K562 (cell line): ENCODE data around the gene HIGD1C. TPM values are rescaled to one million over a fixed set of nuclear protein-coding genes. Genes with fewer than 3 reads are reported as not detected.
"Not testable (repeated sequence)": the region's sequence is repeated elsewhere in the genome, so short reads cannot be mapped to it uniquely, and the experiment has no call there.

Experiments used
- ATAC-seq: fragments of 200-7000 bp; cut with Tn5 transposase; 3 replicates; pipeline ENCODE4 v1.9.1; 2020; ENCODE audit warnings: moderate library complexity
- BruUV-seq: library from RNA; stranded (reverse); fragments of 400-500 nt; replicated peaks from 2 replicates; lab custom pipeline; 2021; lab: Mats Ljungman, UMichigan
- CTCF ChIA-PET: fragments of 300-600 bp; formaldehyde crosslinking; extraction: SDS; loops from one replicate; lab custom pipeline; 2021; ENCODE audit warnings: low intra/inter-chr PET ratio; lab: Yijun Ruan, JAX
- POLR2A ChIA-PET: fragments of 300-600, 350-650 bp; sonication (Branson Sonifier 250); formaldehyde crosslinking; extraction: SDS; loops from one replicate; lab custom pipeline; 2021; ENCODE audit warnings: antibody characterized with exemption, inconsistent platforms; lab: Yijun Ruan, JAX
- DNase-seq, 4 experiments: peaks; one replicate each; pipeline versions ENCODE4 v3.0.0 to v3.0.0-alpha.2; 2011 to 2018; ENCODE audit warnings: low spot score in 3 of 4, mixed read lengths in 3 of 4; ENCODE audit errors: extremely low read depth in 1 of 4
- FAIRE-seq: peaks from 2 replicates; lab custom pipeline; 2011; peaks lifted over from hg19 to GRCh38; lab: Jason Lieb, UNC
- H2AFZ ChIP-seq: 2 replicates; pipeline ENCODE4 v1.6.0; 2011; ENCODE audit warnings: low read depth, low read length, control low read depth, inconsistent platforms
- H3K27ac ChIP-seq: fragments of 200-600 bp; 3 replicates; pipeline ENCODE4 v1.8.0; 2011; ENCODE audit warnings: low read depth, mild to moderate bottlenecking, control low read depth, inconsistent platforms, low read length, moderate library complexity, mixed read lengths; ENCODE audit errors: extremely low read depth
- H3K27me3 ChIP-seq, 2 experiments: fragments of 300-600 bp in 1 of 2; 2 replicates in 1 of 2; 3 replicates in 1 of 2; pipeline versions ENCODE4 v1.6.0 to v1.8.0; 2011; ENCODE audit warnings: inconsistent platforms in 2 of 2, low read length in 2 of 2, mild to moderate bottlenecking in 1 of 2, mixed read lengths in 1 of 2, moderate library complexity in 1 of 2; ENCODE audit not compliant: control insufficient read depth in 2 of 2, insufficient read depth in 2 of 2
- H3K36me3 ChIP-seq: fragments of 300-600 bp; 3 replicates; pipeline ENCODE4 v1.8.0; 2011; ENCODE audit warnings: mild to moderate bottlenecking, low read length, inconsistent platforms; ENCODE audit not compliant: control insufficient read depth, insufficient read depth
- H3K4me1 ChIP-seq, 2 experiments: fragments of 200-600 bp in 1 of 2; replicated peaks in 1 of 2; 2 replicates in 1 of 2; 3 replicates in 1 of 2; pipeline versions ENCODE4 v1.5.1 to v1.8.0; 2011; ENCODE audit warnings: inconsistent platforms in 2 of 2, low read length in 2 of 2, mild to moderate bottlenecking in 1 of 2, mixed read lengths in 1 of 2, moderate library complexity in 1 of 2; ENCODE audit not compliant: control insufficient read depth in 2 of 2, insufficient read depth in 2 of 2
- H3K4me2 ChIP-seq: 2 replicates; pipeline ENCODE4 v1.6.1; 2011; ENCODE audit warnings: low read length, control low read depth, inconsistent platforms, mixed read lengths; ENCODE audit not compliant: insufficient read depth
- H3K4me3 ChIP-seq: fragments of 200-600 bp; sonication (generic), shearing (Covaris generic); 2 replicates; pipeline ENCODE4 v1.5.1; 2016; ENCODE audit warnings: control low read depth, inconsistent platforms
- H3K79me2 ChIP-seq: fragments of 200-600 bp; 3 replicates; pipeline ENCODE4 v1.8.0; 2011; ENCODE audit warnings: low read length, inconsistent platforms; ENCODE audit not compliant: control insufficient read depth, insufficient read depth
- H3K9ac ChIP-seq, 2 experiments: 2 replicates each; pipeline versions ENCODE4 v1.6.0 to v1.6.1; 2011; ENCODE audit warnings: low read depth in 2 of 2, low read length in 2 of 2, control low read depth in 1 of 2, inconsistent platforms in 1 of 2, mild to moderate bottlenecking in 1 of 2, mixed read lengths in 1 of 2; ENCODE audit not compliant: insufficient read depth in 1 of 2
- H3K9me1 ChIP-seq: one replicate; pipeline ENCODE4 v1.6.0; 2011; ENCODE audit warnings: inconsistent platforms, mild to moderate bottlenecking, low read length, moderate library complexity; ENCODE audit not compliant: control insufficient read depth, insufficient read depth
- H3K9me3 ChIP-seq: replicated peaks from 2 replicates; pipeline ENCODE4 v1.5.1; 2011; ENCODE audit warnings: low read depth, low read length, inconsistent platforms; ENCODE audit not compliant: control insufficient read depth, insufficient read depth
- H4K20me1 ChIP-seq: replicated peaks from 2 replicates; pipeline ENCODE4 v1.6.1; 2011; ENCODE audit warnings: low read length, inconsistent platforms, mixed read lengths; ENCODE audit not compliant: control insufficient read depth, insufficient read depth
- CBX3 ChIP-seq, 2 experiments: IDR thresholded peaks; 1 replicate in 1 of 2; 2 replicates in 1 of 2; pipeline ENCODE4 v1.6.1; 2012; ENCODE audit warnings: inconsistent platforms in 2 of 2, low read length in 2 of 2, borderline replicate concordance in 1 of 2, control low read depth in 1 of 2
- CBX5 ChIP-seq: IDR thresholded peaks from 2 replicates; pipeline ENCODE4 v1.6.1; 2014; ENCODE audit warnings: low read depth, borderline replicate concordance
- TRIM24 ChIP-seq, 2 experiments: fragments of 450-650 bp; IDR thresholded peaks; 2 replicates each; pipeline ENCODE4 v1.6.1; 2016
- TRIM28 ChIP-seq: fragments of 450-650 bp; IDR thresholded peaks from 2 replicates; pipeline ENCODE4 v1.6.1; 2017
- ZNF280A ChIP-seq: fragments of 450-650 bp; IDR thresholded peaks from 2 replicates; pipeline ENCODE4 v1.6.1; 2018; ENCODE audit warnings: mild to moderate bottlenecking, low read depth; ENCODE audit not compliant: partially characterized antibody
- ZNF280B ChIP-seq: fragments of 250-450 bp; sonication (Bioruptor Pico); IDR thresholded peaks from 2 replicates; pipeline ENCODE4 v1.5.1; 2021; ENCODE audit warnings: mild to moderate bottlenecking
- ZNF445 ChIP-seq: fragments of 250-450 bp; sonication (Bioruptor Pico); IDR thresholded peaks from 2 replicates; pipeline ENCODE4 v1.4.0; 2020; ENCODE audit warnings: low read depth, mild to moderate bottlenecking, moderate library complexity
- WGBS: fragments of 100-300 bp; shearing (Covaris generic); methylation state at CpG from one replicate; pipeline ENCODE4 v1.1.6; 2016; ENCODE audit warnings: low coverage, mixed read lengths; ENCODE audit not compliant: insufficient coverage; ENCODE audit errors: missing lambda C conversion rate; 5-methylcytosine and 5-hydroxymethylcytosine counted together
- in situ Hi-C: fragments of 300-500 bp; cut with MboI; formaldehyde crosslinking; loops from 4 replicates; pipeline ENCODE4 v1.15.0; 2018; ENCODE audit warnings: inconsistent platforms, mixed read lengths
- intact Hi-C: fragments of 100-400 bp; cut with micrococcal nuclease; formaldehyde crosslinking; loops from 2 replicates; pipeline ENCODE4 v1.14.2; 2022
- polyA plus RNA-seq, 8 experiments: library from polyadenylated mRNA; depleted of rRNA in 4 of 8; stranded (reverse) in 5 of 8; unstranded in 3 of 8; fragments of >200 nt; fragmentation: Nextera tagmentation in 2 of 8; fragmentation: Illumina TruSeq in 1 of 8; extraction: Ambion mirVana in 2 of 8; extraction: Trizol in 1 of 8; gene quantifications; 2 replicates each; pipeline versions ENCODE4 v1.2.1 to v1.2.3, GENCODE V29; 2011 to 2014; ENCODE audit warnings: inconsistent platforms in 1 of 8, missing spikeins in 1 of 8
- total RNA-seq, 7 experiments: library from RNA; depleted of rRNA in 6 of 7; stranded (reverse); fragments of >200 nt in 6 of 7; fragmentation: Illumina TruSeq in 2 of 7; extraction: Trizol in 2 of 7; gene quantifications; 2 replicates each; pipeline versions ENCODE4 v1.2.1 to v1.2.3, GENCODE V29; 2011 to 2021; ENCODE audit warnings: low replicate concordance in 1 of 7

HIGD1C gene
- total and polyA plus RNA-seq, 9 of the 15 experiments (the other 6 are each of a cell fraction or from before 2014, with no cell fraction given) = not detected

- H3K79me2 ChIP-seq, FAIRE-seq, BruUV-seq, H3K9ac ChIP-seq, H3K27me3 ChIP-seq, H3K4me1 ChIP-seq, DNase-seq, POLR2A ChIA-PET, H2AFZ ChIP-seq, H3K9me1 ChIP-seq, in situ Hi-C loops, intact Hi-C loops, H3K4me2 ChIP-seq, H3K27ac ChIP-seq, H3K36me3 ChIP-seq, H3K4me3 ChIP-seq, ATAC-seq, CTCF ChIA-PET, H4K20me1 ChIP-seq: not testable (repeated sequence)
- peaks cover 19% of the 10 kb centered on the region; the same call in 1 of the 2 replicates for H3K9me3 ChIP-seq
- WGBS = 24% methylated on average over 6 of the region's 6 CpGs
- TF ChIP-seq CBX5 (peak; percentile 57; the same call in 1 of the 2 replicates), TRIM24 (IDR thresholded peaks at IDR 0.05) (peak in 1 of 2 experiments; percentile 46; a peak in 1 of 4 replicates), ZNF280A (peak; percentile 69), ZNF445 (peak; percentile 91), CBX3 (IDR thresholded peaks at IDR 0.05; ENCODE audit: borderline replicate concordance in 1 of 2, low read length in 2 of 2) (peak in 1 of 2 experiments; percentile 62; a peak in 1 of 3 replicates), TRIM28 (peak; percentile 85), ZNF280B (0 out of 2 replicates have a peak, but pooled peaks have one; percentile 55)
Observed at GRCh38 chr12:50912361-50912760, 40.0 kb upstream of the HIGD1C start.
